ENCODE results near the gene GALNT14.

GALNT14 gene

DNA sequence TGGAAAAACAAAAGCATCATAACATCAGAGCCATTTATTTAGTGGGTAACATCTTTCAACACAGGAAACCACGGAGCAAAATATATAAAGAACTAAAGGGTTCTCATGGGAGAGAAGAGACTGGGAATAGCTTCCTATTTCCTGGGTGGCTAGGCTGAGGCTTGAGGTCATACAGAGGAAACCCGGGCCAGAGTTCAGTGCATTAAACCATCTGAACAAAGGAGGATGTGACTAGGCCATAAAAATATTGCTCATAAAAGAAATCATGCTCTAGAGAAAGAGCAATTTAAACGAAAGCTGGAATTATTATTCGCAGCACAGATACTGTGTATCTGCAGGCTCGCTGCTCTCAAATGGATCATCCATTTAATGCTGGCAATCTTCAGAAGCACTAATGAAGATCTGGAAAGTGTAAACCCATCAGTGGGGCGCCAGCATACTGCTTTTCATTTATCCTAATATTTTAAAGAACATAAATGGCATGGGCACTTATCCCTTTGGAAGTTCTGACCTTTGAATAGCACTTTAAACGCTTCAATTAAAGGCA lies 83.3 kb downstream of the GALNT14 start:
- Histone ChIP-seq H3K27me3 (ENCODE audit: insufficient read depth, low read depth, severe bottlenecking) (no peaks in the 10 kb centered on the region), H3K36me3 (no peaks in the 10 kb centered on the region), H3K27ac (no peak overlapping the region), H3K4me3 (ENCODE audit: low read depth, low read length) (no peak overlapping the region), H3K9me3 (ENCODE audit: severe bottlenecking) (no peaks in the 10 kb centered on the region)
- TF ChIP-seq, protein P1, sequence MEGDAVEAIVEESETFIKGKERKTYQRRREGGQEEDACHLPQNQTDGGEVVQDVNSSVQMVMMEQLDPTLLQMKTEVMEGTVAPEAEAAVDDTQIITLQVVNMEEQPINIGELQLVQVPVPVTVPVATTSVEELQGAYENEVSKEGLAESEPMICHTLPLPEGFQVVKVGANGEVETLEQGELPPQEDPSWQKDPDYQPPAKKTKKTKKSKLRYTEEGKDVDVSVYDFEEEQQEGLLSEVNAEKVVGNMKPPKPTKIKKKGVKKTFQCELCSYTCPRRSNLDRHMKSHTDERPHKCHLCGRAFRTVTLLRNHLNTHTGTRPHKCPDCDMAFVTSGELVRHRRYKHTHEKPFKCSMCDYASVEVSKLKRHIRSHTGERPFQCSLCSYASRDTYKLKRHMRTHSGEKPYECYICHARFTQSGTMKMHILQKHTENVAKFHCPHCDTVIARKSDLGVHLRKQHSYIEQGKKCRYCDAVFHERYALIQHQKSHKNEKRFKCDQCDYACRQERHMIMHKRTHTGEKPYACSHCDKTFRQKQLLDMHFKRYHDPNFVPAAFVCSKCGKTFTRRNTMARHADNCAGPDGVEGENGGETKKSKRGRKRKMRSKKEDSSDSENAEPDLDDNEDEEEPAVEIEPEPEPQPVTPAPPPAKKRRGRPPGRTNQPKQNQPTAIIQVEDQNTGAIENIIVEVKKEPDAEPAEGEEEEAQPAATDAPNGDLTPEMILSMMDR (IDR thresholded peaks at IDR 0.05; ENCODE audit: low read depth, low read length), result no peak
- no peak for DNase-seq

- Histone ChIP-seq H3K9me3 (ENCODE audit: severe bottlenecking) (no peaks in the 10 kb centered on the region), H3K4me3 (ENCODE audit: low read depth, low read length) (no peak overlapping the region), H3K27me3 (ENCODE audit: insufficient read depth, low read depth, severe bottlenecking) (no peaks in the 10 kb centered on the region), H3K36me3 (no peaks in the 10 kb centered on the region), H3K27ac (no peak overlapping the region)
- no peak for DNase-seq
- TF ChIP-seq, protein P1 (IDR thresholded peaks at IDR 0.05; ENCODE audit: low read depth, low read length), result no peak
Observed at GRCh38 chr2:31053929-31054782, 84.1 kb downstream of the GALNT14 start.

DNA sequence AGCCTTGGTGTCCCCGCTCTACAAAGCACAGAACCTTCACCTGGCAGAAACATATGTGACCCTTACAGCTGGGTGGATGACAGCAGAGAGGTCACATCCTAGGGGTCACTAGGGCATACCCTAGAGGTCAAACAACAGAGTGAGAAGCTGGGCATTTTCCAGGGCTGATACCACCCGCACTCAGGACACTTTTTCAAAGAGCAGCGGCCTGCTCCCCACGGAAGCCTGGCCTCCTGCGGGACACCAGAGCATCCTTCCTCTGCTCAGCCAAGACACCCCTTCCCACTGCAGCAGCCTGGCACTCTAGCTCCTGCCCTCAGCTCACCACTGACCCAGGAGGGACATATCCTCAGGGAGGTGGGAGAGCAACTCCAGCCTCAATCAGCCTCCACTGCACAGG lies 86.0 kb downstream of the GALNT14 start:
- TF ChIP-seq, protein P1 (IDR thresholded peaks at IDR 0.05; ENCODE audit: low read depth, low read length), result no peak
- H3K4me3 ChIP-seq (ENCODE audit: low read depth, low read length), result no peak overlapping the region
- no peaks in the 10 kb centered on the region for H3K36me3 ChIP-seq
- no peaks in the 10 kb centered on the region for H3K27me3 ChIP-seq (ENCODE audit: insufficient read depth, low read depth, severe bottlenecking)
- no peak overlapping the region for H3K27ac ChIP-seq
- DNase-seq, result no peak
- no peaks in the 10 kb centered on the region for H3K9me3 ChIP-seq (ENCODE audit: severe bottlenecking)

- H3K9me3 ChIP-seq (ENCODE audit: severe bottlenecking), result no peaks in the 10 kb centered on the region
- H3K36me3 ChIP-seq, result no peaks in the 10 kb centered on the region
- H3K27ac ChIP-seq, result no peak overlapping the region
- H3K4me3 ChIP-seq (ENCODE audit: low read depth, low read length), result no peak overlapping the region
- H3K27me3 ChIP-seq (ENCODE audit: insufficient read depth, low read depth, severe bottlenecking), result no peaks in the 10 kb centered on the region
- no peak for DNase-seq
- TF ChIP-seq, protein P1 (IDR thresholded peaks at IDR 0.05; ENCODE audit: low read depth, low read length), result no peak
Observed at GRCh38 chr2:31051258-31052140, 86.7 kb downstream of the GALNT14 start.

- no peaks in the 10 kb centered on the region for H3K9me3 ChIP-seq (ENCODE audit: severe bottlenecking)
- no peak for DNase-seq
- H3K27ac ChIP-seq, result no peak overlapping the region
- no peaks in the 10 kb centered on the region for H3K36me3 ChIP-seq
- no peak overlapping the region for H3K4me3 ChIP-seq (ENCODE audit: low read depth, low read length)
- TF ChIP-seq, protein P1 (IDR thresholded peaks at IDR 0.05; ENCODE audit: low read depth, low read length), result no peak
- H3K27me3 ChIP-seq (ENCODE audit: insufficient read depth, low read depth, severe bottlenecking), result no peaks in the 10 kb centered on the region
Observed at GRCh38 chr2:31049916-31050588, 88.2 kb downstream of the GALNT14 start.
